ENCODE measurements around the gene NF2.

- TF ChIP-seq CTCF (conservative IDR thresholded peaks at IDR 0.05; ENCODE audit: low read depth, low read length): no peak
- TF ChIP-seq EZH2 (IDR thresholded peaks at IDR 0.05; ENCODE audit: borderline replicate concordance, low read depth, low read length, poor library complexity, severe bottlenecking): no peak
Measured at GRCh38 chr22:29587938-29588699, 15.3 kb upstream of the NF2 start.
